ENCODE data around the gene UTS2. TPM values are rescaled to one million over a fixed set of nuclear protein-coding genes. Genes with fewer than 3 reads are reported as not detected.

The UTS2 gene
- total and polyA plus RNA-seq, 9 of the 15 experiments (the other 6 are each of a cell fraction or from before 2014, with no cell fraction given), result 0.22 to 0.29 TPM; not detected in 7

- TF ChIP-seq NONO (IDR thresholded peaks at IDR 0.05; ENCODE audit: low read depth in 2 of 2, low read length in 1 of 2) (no peak), KDM1A (IDR thresholded peaks at IDR 0.05) (peak in 1 of 2 experiments; percentile 46; a peak in 2 of 4 replicates), CBFA2T2 (conservative IDR thresholded peaks at IDR 0.05) (0 out of 2 replicates have a peak, but pooled peaks have one; percentile 34), ZSCAN32 (CRISPR knock-in tag; IDR thresholded peaks at IDR 0.05) (no peak)
- TF ChIP-seq, protein P1, sequence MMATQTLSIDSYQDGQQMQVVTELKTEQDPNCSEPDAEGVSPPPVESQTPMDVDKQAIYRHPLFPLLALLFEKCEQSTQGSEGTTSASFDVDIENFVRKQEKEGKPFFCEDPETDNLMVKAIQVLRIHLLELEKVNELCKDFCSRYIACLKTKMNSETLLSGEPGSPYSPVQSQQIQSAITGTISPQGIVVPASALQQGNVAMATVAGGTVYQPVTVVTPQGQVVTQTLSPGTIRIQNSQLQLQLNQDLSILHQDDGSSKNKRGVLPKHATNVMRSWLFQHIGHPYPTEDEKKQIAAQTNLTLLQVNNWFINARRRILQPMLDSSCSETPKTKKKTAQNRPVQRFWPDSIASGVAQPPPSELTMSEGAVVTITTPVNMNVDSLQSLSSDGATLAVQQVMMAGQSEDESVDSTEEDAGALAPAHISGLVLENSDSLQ (IDR thresholded peaks at IDR 0.05), result peak; percentile 33; the same call in 1 of the 2 replicates
These were observed at the start of gene UTS2 (continued) for GRCh38 chr1:7852804-7853683.

DNA sequence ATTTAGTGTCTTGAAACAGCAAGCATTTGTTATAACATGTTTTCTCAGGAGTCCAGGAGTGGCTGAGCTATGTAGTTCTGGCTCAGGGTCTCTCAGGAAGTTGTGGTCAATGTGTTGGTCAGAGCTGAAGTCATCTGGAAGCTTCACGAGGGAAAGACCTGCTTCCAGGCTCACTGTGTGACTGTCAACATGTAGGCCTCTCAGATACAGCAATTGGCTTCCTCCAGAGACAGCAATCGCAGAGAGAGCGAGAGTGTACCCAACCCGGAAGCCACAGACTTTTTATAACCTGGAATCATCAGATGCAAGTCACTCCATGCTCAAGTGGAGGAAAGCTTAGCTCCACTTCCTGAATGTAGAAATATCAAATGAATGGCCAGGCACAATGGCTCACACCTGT, 46.9 kb upstream of the UTS2 start:
- CTCF ChIA-PET (ENCODE audit: low intra/inter-chr PET ratio), result interaction anchor here (1.5 kb wide), 1 partner anchor 230 kb away, joined by 4 read pairs; no protein-coding TSS in a partner anchor
- POLR2A ChIA-PET, result interaction anchor here (0.6 to 1.1 kb wide), 3 partner anchors 10 to 1266 kb away, joined by 3 read pairs; no protein-coding TSS in a partner anchor
- no TSS peak for BruUV-seq (replicated peaks)
- Histone ChIP-seq H2AFZ (ENCODE audit: low read depth, low read length) (peak overlapping the region; percentile 76; the same call in 1 of the 2 replicates), H3K27ac (ENCODE audit: extremely low read depth, low read depth, low read length) (no peak overlapping the region), H3K9ac (ENCODE audit: insufficient read depth in 1 of 2, low read depth in 2 of 2, low read length in 2 of 2) (no peak overlapping the region), H4K20me1 (replicated peaks; ENCODE audit: control insufficient read depth, insufficient read depth, low read length) (no peaks in the 10 kb centered on the region), H3K36me3 (ENCODE audit: control insufficient read depth, insufficient read depth, low read length) (no peaks in the 10 kb centered on the region), H3K4me3 (no peak overlapping the region), H3K4me2 (ENCODE audit: insufficient read depth, low read length) (no peak overlapping the region), H3K79me2 (ENCODE audit: control insufficient read depth, insufficient read depth, low read length) (no peaks in the 10 kb centered on the region), H3K9me1 (ENCODE audit: control insufficient read depth, insufficient read depth, low read length) (no peaks in the 10 kb centered on the region), H3K4me1 (replicated peaks in 1 of 2; ENCODE audit: control insufficient read depth in 2 of 2, insufficient read depth in 2 of 2, low read length in 2 of 2) (peaks cover 0 to 3% of the 10 kb centered on the region in 2 experiments; a peak in 3 of 5 replicates), H3K9me3 (replicated peaks; ENCODE audit: control insufficient read depth, insufficient read depth, low read depth, low read length) (no peaks in the 10 kb centered on the region), H3K27me3 (ENCODE audit: control insufficient read depth in 2 of 2, insufficient read depth in 2 of 2, low read length in 2 of 2) (peaks cover 3 to 16% of the 10 kb centered on the region in 2 experiments; a peak in 4 of 5 replicates)
- 36% methylated on average over 4 of the region's 4 CpGs for WGBS (ENCODE audit: insufficient coverage, low coverage, missing lambda C conversion rate)
- in situ Hi-C loops (cut with MboI) (loop anchor here (5.0 kb wide), 2 partner anchors 87 to 217 kb away; no protein-coding TSS in a partner anchor), intact Hi-C loops (cut with micrococcal nuclease) (loop anchor here (5.0 kb wide), 1 partner anchor 147 kb away; no protein-coding TSS in a partner anchor)
- DNase-seq (ENCODE audit: extremely low read depth in 1 of 4, low spot score in 3 of 4) (no peak), ATAC-seq (no peak; the same call in 2 of the 3 replicates), FAIRE-seq (no peak)
- TF ChIP-seq, protein P2, sequence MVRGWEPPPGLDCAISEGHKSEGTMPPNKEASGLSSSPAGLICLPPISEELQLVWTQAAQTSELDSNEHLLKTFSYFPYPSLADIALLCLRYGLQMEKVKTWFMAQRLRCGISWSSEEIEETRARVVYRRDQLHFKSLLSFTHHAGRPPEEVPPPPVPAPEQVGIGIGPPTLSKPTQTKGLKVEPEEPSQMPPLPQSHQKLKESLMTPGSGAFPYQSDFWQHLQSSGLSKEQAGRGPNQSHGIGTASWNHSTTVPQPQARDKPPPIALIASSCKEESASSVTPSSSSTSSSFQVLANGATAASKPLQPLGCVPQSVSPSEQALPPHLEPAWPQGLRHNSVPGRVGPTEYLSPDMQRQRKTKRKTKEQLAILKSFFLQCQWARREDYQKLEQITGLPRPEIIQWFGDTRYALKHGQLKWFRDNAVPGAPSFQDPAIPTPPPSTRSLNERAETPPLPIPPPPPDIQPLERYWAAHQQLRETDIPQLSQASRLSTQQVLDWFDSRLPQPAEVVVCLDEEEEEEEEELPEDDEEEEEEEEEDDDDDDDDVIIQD (CRISPR knock-in tag; IDR thresholded peaks at IDR 0.05), result no peak
- TF ChIP-seq ZNF778 (CRISPR knock-in tag; IDR thresholded peaks at IDR 0.05), result no peak
- TF ChIP-seq ELF1 (tag; IDR thresholded peaks at IDR 0.05), result peak; percentile 44
- TF ChIP-seq ARID2 (IDR thresholded peaks at IDR 0.05), result no peak
- no peak for TF ChIP-seq TAF15 (IDR thresholded peaks at IDR 0.05; ENCODE audit: low read depth, low read length)
- no peak for TF ChIP-seq ETS2 (tag; IDR thresholded peaks at IDR 0.05; ENCODE audit: borderline replicate concordance, poor library complexity, severe bottlenecking)
- no peak for TF ChIP-seq SOX6 (IDR thresholded peaks at IDR 0.05)
- TF ChIP-seq NR2C2 (CRISPR knock-in tag; IDR thresholded peaks at IDR 0.05), result no peak
- peak; percentile 29; the same call in 1 of the 2 replicates for TF ChIP-seq NR2C2 (tag; IDR thresholded peaks at IDR 0.05)
- TF ChIP-seq GABPA (tag; conservative IDR thresholded peaks at IDR 0.05; ENCODE audit: low read depth), result peak; percentile 54

All from K562 (cell line).